GM18867 (cell line): ENCODE measurements around the gene KLK10.
"Not testable (repeated sequence)": the region's sequence is repeated elsewhere in the genome, so short reads cannot be mapped to it uniquely, and the experiment has no call there.

Experiments used
- ATAC-seq: cut with Tn5 transposase; IDR thresholded peaks from one replicate; pipeline ENCODE4 v1.9.1; 2021; ENCODE audit warnings: mild to moderate bottlenecking, moderate library complexity; ENCODE audit not compliant: unreplicated experiment

The KLK10 gene

GRCh38 chr19:51002542-51003311 lies 16.8 kb downstream of the KLK10 start:
- ATAC-seq: no peak

- ATAC-seq: no peak
Measured at GRCh38 chr19:51002089-51002532, 17.4 kb downstream of the KLK10 start.

- ATAC-seq: no peak
Measured at GRCh38 chr19:51001515-51001914, 18.0 kb downstream of the KLK10 start, which contains the start of gene KLK8. TSS of gene KLK8 (minus strand) at chr19:51001604. CDS start at chr19:51001167, 437 bp downstream.

GRCh38 chr19:51000981-51001380 lies 18.5 kb downstream of the KLK10 start:
- no peak for ATAC-seq

GRCh38 chr19:51000426-51000825 lies 19.1 kb downstream of the KLK10 start:
- no peak for ATAC-seq

GRCh38 chr19:50998686-50999085 lies 20.8 kb downstream of the KLK10 start:
- ATAC-seq: no peak

- no peak for ATAC-seq
Measured at GRCh38 chr19:50998061-50998460, 21.4 kb downstream of the KLK10 start.

GRCh38 chr19:50994129-50994528 lies 25.4 kb downstream of the KLK10 start:
- ATAC-seq: no peak

- no peak for ATAC-seq
Measured at GRCh38 chr19:50992666-50993035, 26.9 kb downstream of the KLK10 start.

- ATAC-seq: not testable (repeated sequence)
Measured at GRCh38 chr19:50984416-50984815, 35.1 kb downstream of the KLK10 start.

GRCh38 chr19:50983625-50984292 lies 35.8 kb downstream of the KLK10 start, which contains the start of gene KLK7:
TSS of gene KLK7 (minus strand) at chr19:50983917. CDS start at chr19:50982399, 1,518 bp downstream.
- no peak for ATAC-seq

- no peak for ATAC-seq
Measured at GRCh38 chr19:50982186-50982585, 37.3 kb downstream of the KLK10 start.

- ATAC-seq: no peak
Measured at GRCh38 chr19:50981587-50982146, 37.8 kb downstream of the KLK10 start.

- ATAC-seq: no peak
Measured at GRCh38 chr19:50980208-50980607, 39.3 kb downstream of the KLK10 start.

- no peak for ATAC-seq
Measured at GRCh38 chr19:50979758-50980157, 39.8 kb downstream of the KLK10 start.

- ATAC-seq: no peak
Measured at GRCh38 chr19:50978772-50979390, 40.6 kb downstream of the KLK10 start.

- no peak for ATAC-seq
Measured at GRCh38 chr19:50977626-50978025, 41.9 kb downstream of the KLK10 start.

GRCh38 chr19:50975766-50976165 lies 43.7 kb downstream of the KLK10 start:
- no peak for ATAC-seq

- no peak for ATAC-seq
Measured at GRCh38 chr19:50974702-50975556, 44.6 kb downstream of the KLK10 start.

- ATAC-seq: no peak
Measured at GRCh38 chr19:50972795-50973376, 46.6 kb downstream of the KLK10 start.
